ENCODE data around the gene NME7.
"Not testable (repeated sequence)": the region's sequence is repeated elsewhere in the genome, so short reads cannot be mapped to it uniquely, and the experiment has no call there.

The NME7 gene

DNA sequence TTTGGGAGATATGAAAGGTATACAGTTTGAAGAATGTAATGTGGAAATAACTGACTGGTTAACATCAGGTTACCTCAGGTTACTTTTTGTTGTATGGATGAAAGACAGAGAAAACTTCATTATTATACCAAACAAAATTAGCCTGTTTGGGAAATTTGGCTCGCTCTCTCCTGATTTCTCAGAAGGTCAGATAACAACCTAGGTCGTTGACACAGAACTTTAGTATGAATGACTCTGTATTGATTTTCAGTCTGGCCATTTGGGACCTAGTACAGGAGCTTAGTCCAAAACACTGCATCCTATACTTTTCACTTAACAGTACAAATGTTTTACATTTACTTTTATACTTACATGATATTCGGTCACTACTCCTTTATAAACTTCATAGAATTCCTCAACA is 132.8 kb downstream of the NME7 start:
- no peak for DNase-seq (ENCODE audit: low read depth)

DNA sequence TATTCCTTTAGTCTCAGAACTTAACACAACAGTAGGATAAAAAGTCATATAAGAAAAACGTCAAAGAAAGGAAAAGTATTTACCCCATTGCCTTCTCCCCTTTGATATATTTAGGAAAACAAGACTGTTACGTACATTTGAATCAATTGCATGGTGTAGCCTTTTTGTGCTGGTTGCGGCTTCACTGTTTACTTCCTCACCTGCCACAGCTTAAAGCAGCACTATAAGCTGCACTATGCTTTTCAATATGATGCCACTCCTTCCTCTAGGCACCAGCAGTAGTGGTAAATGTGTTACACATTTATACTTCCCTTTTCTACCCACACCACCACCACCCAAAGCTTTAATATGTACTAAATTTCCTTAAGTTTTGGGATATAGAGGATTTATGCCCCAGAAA is 150.0 kb downstream of the NME7 start:
- DNase-seq (ENCODE audit: low read depth): no peak

DNA sequence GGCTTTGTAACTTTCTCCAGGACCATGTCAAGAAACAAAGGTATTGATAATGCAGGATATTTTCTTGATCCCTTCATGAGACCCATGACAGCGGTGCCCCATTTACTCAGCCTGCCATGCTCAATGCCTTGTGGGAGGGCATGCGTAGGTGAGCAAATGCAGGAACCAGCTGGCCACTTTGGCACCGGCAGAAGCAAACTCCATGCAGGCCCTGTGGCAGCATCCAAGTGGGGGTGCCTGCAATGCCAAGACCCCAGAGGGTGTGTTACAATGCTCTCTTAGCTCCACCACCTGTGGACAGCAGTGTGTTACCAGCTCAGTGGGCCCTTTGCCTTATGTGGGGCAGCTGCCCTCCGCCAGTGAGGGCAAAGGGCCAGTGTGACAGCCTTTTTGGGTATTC is 153.0 kb downstream of the NME7 start:
- no peak for DNase-seq (ENCODE audit: low read depth)

DNA sequence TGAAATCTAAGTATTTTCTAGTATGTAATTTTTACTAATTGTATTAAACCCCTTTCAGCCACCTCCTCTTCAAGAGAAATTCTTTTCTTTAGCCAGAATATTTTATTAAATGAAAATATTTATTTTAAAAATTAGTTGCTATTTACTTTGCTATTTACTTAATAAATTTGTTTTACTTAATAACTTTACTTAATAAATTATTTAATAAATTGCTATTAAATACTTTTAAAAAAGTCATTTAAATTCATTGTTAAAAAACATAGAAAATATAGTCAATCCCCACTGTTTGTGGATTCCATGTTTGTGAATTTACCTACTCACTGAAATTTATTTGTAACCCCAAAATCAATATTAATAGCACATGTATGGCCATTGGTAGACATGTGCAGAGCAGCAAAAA is 155.5 kb downstream of the NME7 start:
- no peak for DNase-seq (ENCODE audit: low read depth)

DNA sequence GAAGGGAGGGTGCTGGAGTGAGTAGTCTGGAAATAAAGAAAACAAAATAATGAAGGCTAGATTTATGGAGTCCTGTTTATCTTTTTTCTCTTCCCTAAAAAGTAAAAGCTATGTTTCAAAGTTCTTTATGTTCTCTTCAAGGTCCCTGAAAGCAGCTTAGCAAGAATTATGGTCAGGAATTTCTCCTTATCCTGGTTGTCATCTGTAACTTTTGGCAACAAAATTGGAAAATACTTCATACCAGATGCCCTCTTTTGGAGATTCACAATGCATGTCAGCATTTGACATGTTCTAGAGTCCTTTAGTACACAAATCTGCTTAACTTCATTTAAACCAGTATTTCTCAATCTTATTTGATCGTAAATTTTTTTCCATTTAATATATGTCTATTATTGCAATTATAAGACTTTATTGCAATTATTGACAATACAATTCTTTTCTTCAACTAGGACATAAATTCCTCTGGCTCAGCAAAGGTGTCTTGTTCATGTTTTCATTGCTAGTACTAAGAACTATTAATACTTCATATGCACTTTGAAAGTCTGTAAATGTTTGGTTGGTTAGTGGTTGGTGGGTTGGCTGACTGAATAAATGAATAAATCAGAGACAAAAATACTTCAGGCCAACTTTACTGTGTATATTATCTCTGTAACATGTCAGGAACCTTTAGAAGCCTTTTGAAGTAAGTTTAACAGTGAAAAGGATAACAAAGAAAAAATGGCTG is 159.6 kb downstream of the NME7 start:
- no peak for DNase-seq (ENCODE audit: low read depth)

DNA sequence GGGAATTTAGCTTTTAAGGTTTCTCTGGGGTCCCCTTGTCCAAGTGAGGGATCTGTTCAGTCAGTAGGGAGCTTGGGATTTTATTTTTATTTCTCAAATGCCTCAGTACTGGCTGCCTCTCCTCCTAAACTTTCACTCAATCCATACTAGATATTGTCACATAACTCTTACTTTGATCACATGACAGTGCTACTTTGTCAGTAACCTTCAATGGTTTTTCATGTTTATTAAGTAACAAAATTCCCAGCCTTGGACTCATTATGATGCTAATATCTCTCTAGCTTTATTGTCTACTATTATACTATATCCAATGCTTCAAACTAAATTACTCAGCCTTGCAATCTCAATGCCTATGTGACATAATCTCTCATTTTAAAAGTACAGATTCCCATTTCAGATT is 163.4 kb downstream of the NME7 start:
- no peak for DNase-seq (ENCODE audit: low read depth)

DNA sequence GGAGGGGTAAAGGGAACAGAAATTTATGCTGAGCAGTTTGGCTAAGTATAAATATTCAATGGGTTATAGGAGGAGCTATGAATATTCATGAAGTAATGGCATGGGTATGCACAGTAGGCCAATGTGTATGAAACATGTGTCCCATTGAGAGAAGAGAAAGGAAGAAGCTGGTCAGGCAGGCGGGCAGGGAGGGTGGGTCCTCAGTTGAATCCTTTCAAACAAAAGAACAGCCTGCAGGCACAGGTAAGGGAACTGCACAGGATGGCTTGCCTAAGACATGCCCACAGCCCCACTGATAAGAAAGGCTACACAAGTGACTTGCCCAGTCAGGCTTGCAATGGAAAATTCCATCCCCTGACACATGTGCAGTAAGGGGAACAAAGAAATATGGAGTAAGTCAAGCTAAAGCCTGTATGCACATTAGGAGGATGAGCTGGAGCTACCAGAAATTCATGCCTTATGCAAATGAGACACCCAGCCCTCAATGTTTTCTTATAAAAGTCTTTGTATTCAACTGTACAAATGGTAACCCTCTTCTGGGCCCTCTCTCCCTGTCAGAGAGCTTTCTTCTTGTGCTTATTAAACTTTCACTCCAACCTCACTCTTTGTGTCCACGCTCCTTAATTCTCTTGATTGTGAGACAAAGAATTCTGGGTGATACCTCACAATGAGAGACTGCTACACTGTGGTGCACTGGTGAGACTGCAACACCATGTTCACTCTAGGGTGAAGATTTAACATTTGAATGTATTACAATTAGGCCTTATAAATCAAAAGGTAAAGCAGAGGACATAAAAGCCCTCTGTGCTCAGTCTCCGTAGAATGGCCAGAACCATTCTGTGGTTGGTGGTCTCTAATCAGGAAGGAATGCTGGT is 164.6 kb downstream of the NME7 start:
- DNase-seq (ENCODE audit: low read depth): no peak

DNA sequence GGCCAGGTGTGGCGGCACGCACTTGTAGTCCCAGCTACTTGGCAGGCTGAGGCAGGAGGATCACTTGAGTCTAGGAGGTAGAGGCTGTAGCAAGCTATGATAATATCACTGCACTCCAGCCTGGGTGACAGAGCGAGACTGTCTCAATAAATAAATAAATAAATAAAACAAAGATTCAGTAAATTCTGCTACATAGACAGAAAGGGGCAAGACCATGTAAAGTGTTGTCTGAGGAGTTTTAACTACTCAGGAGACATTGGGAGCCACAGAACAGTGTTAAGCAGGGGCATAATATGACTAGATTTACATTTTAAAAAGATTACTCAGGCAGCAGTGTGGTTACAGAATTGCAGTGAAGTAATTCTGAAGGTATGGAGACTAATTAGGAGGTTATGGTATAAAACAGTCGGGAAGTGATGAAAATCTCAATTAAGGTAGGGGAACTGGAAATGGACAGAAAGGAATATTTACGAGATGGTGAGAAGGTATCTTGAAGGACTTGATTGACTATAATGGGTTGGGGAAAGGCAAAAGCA is 166.4 kb downstream of the NME7 start:
- DNase-seq (ENCODE audit: low read depth): no peak

DNA sequence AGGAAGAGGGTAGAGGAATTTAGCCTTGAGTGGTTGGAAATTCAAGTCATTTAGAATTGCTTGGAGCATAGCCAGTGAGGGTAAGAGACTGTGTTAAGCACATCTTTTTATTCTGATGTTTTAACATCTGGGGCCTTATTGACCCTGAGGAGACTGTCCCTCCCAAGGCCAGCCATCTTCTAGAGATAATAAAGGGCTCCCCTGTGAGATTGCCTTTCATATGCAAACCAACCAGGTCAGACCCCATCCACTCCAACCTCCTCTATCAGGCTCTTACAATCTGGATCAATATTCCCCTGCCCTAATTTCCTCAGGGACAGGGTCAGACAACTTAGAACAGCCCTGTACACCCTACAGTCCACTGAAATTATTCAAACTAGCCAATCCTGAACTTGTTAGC is 167.3 kb downstream of the NME7 start:
- DNase-seq (ENCODE audit: low read depth): no peak

DNA sequence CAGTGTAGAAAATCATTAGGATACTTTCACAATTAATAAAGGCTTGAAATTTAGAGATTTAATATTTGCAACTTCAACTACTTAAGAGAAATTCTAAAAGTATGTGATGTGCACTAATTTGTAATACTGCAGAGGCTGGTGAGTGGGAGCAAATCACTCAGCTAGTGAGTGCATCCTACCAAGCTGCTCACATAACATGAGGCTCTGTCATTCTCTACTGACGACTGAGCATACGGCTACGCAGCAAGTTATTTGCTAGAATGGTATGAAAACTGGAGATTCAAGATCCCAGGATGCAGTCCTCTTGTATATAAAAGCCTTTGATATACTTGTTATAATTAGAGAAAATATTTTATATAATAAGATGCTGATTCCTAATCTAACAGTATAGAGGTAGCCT is 171.0 kb downstream of the NME7 start:
- DNase-seq (ENCODE audit: low read depth): no peak

DNA sequence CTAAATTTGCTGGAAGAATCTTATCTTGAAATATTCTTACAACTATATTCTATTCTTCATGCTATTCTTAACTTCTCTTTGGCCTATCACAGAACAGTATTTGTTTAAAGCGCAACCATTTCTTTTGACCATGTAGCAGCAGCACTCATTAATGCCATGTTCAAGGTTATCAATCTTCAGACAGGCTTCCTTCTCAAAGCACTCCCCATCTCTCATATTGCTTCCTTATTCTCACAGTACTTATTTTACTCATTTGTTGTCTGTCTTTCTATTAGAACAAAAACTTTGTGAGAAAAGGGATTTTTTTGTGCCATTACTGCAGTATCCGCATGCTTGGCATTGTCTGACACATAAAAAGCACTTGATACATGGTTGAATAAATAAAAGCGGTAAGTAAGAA is 171.4 kb downstream of the NME7 start:
- DNase-seq (ENCODE audit: low read depth): no peak

DNA sequence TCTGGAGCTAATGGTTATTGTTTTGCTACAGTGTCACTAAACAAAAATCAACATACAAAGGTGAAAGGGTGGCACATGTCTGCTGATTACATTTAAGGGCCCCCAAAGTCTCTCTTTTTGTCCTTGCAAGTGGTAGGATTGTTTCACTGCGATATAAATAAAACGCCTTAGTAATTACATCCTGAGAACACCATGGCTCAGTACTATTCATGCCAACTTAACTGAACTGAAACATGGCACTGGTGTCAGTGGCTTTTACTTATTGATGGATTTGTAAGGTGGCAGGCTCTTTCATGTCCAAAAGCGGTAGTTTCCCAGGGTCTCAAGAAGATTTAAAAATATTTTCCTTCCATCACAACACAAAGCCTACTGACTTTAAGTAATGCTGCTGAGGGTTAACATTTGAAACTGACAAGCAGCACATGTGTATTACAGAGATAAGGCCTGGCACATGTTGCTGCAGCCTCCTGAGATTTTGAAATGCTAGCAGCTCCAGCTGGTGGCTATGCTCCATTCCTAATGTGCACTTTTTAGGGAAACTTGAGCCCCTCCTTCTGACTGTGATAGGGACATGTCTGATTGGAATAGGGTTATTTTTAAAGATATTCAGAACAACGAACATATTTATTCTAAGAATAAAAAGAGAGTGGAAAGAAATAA is 174.3 kb downstream of the NME7 start:
- no peak for DNase-seq (ENCODE audit: low read depth)

DNA sequence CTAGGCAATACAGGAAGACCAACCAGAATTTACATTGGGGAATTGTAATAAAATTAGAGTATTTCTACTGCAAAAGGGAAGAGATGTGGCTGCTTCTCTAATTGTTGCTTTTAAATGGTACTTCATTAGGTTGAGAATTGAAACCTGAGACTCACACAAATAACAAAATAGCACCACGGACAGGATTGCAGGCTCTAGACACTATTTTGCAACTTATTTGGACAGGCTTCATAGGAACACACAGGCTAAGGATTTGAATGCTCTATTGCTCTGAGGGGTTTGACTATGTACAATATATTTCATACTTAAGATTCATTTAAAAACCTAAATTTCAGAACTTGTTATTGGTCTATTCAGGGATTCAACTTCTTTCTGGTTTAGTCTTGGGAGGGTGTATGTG is 181.5 kb downstream of the NME7 start:
- DNase-seq (ENCODE audit: low read depth): no peak

DNA sequence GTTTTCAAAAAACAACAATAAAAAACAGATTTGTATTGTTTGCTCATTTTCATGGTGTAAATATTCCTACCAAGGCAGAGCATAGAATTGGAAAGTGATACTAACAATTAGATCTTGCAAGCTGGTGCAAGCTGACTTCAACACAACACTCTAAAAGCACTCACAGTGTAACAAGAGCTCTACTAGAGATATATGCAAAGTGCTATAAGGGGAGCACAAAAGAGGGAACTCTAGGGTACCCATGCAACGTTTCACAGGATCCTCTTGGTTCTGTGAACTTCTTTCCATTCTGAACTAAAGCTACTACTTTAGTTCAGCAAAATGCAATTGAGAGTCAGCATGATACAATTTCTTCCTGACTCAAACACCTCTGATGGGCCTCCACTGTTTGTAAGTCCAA is 182.8 kb downstream of the NME7 start:
- DNase-seq (ENCODE audit: low read depth): no peak

DNA sequence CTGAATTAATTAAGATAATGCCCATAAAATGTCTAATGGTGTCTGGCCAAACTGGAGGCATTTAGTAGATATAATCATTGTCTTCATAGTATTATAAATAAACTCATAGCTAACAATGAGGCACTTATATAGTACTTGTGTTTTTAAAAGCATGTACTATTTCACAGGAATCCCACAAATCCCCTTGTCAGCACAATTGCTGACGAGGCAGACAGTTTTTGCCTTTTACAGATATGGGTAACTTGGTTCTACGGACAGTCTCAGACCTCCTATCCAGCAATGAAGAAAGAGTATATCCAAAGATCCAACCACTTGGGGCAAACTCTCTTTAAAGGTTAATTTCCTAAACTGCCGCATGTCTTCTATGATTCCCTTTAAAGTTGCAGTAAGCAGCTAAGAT is 187.4 kb downstream of the NME7 start:
- no peak for DNase-seq (ENCODE audit: low read depth)

DNA sequence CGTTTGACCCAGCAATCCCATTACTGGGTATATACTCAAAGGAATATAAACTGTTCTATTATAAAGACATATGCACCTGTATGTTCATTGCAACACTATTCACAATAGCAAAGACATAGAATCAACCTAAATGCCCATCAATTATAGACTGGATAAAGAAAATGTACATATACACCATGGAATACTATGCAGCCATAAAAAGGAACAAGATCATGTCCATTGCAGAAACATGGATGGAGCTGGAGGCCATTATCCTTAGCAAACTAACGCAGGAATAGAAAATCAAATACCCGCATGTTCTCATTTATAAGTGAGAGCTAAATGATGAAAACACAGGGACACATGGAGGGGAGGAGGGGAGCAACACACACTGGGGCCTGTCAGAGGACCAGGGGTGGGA is 188.2 kb downstream of the NME7 start:
- DNase-seq (ENCODE audit: low read depth): not testable (repeated sequence)

DNA sequence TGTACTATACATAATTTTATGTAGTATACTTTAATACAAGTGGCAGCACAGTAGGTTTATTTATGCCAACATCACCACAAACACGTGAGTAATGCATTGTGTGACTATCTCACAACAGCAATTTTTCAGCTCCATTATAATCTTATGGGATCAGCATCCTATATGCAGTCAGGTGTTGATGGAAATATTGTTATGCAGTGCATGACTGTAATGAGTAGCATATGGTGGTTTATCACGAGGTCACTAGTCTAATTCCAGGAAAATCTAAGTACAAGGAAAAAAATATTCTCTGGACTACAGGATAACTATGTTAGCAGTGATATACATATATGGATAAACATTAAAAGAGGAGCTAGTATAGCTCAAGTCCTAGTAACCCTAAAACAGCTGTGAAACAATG is 192.1 kb downstream of the NME7 start:
- no peak for DNase-seq (ENCODE audit: low read depth)

DNA sequence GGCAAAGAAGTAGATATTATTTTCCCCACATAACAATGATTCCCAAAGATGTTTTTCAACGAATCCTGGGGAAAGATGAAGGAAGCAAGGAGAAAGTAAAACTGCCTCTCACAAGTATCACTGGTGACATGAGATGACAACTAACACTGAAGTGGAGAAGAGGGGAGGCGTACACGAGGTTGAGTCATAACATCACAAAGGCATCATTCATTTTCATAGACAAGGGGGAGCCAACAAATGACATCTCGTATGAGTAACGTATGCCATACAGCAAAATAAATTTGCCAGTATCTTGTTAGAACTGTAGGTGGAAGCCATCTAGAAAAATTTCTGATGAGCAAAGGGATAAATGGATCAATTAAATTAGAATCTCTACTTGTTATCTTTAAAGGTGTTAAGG is 204.5 kb downstream of the NME7 start:
- no peak for DNase-seq (ENCODE audit: low read depth)

DNA sequence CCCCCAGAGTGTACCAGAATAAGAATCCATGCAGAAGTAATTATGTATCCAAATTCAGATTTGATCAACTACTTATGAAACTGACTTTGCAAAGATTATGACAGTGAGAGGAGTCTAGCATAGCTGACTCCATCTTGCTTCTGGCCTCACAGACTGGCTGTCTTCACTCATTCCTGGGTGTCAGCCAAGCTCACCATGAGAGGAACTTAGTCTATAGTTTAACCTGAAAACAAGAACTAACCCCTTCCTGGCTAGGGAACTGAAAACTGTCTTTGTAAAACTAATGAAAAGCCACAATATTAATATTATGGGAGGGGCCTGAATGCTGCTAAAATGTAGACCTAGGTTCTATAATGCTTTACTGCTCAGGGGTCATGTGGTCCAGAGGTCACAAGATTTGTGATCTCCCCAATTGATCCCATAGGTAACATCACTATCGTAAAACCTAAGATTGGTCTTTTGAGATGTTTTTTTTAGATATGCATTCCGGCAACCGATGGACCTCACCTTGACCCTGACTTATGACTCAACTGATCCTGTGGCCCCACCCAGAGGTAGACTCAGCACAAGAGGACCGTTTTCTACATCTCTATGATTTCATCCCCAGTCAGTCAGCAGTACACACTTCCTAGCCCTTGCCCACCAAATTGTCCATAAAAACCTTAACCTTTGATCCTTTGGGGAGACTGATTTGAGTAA is 206.0 kb downstream of the NME7 start:
- no peak for DNase-seq (ENCODE audit: low read depth)

DNA sequence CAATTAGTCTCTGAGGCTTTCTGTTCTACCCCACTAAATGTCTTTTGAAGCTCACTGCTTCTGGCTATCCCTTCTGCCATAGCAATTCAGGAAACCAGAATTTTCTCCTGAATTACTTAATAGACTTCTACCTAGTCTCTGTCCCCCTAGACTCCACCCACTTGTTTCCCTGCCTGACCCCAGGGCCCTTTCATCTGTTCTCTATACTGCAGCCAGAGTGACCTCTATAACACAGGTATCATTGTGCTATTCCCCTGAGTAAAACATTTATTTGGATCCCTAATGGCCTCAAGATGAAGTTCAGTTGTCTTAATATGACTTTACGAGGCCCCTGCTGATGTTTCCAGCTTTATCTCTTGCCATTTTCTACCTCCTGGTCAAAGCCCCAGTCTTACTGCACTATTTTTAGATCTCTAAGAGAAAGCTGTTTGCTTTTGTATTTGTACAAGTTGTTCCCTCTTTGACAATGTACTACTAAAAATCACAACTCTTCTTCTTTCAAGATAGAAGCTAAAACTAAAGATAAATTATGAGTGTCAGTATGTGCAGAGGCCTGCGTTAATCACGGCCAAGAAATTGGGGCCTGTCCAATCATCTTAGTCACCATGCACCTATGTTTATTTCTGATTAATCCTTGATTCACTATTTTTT is 206.6 kb downstream of the NME7 start:
- DNase-seq (ENCODE audit: low read depth): no peak

DNA sequence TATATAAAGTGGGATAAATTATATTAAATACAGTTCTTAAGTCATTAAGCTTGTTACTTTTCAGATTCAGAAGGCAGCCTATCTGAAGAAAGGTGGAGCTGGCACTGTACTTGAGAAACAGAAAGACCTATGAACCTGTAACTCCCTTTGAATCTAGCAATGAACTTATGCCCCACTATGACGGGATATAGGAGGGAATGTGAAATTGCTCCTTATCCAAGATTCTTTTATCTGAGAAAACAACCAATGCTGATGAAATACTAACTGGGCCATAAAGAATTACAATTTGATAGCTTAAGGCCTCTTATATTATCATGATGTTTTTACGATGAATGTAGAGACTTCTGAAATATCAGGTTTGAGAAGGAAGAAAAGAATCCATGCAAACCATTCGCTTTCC is 211.0 kb downstream of the NME7 start:
- DNase-seq (ENCODE audit: low read depth): no peak

DNA sequence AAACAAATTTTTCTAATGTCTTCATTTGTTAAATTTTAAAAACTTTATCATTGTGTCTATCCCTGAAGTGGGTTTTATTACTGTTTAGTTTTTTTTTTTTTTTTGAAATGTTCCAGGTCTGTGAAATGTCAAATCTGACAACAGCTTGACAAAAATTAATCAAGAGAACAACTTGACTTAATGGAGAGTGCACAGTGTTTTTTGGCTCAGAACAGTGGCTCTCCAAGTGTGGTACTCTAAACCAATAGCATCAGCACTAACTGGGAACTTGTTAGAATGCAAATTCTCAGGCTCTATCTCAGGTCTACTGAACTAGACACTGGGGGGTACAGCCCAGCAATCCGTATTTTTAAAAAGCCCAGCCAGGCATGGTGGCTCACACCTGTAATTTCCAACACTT is 211.9 kb downstream of the NME7 start:
- no peak for DNase-seq (ENCODE audit: low read depth)

All from T-helper 22 cell (primary cell).